ENCODE data around the gene GRB10.

DNA sequence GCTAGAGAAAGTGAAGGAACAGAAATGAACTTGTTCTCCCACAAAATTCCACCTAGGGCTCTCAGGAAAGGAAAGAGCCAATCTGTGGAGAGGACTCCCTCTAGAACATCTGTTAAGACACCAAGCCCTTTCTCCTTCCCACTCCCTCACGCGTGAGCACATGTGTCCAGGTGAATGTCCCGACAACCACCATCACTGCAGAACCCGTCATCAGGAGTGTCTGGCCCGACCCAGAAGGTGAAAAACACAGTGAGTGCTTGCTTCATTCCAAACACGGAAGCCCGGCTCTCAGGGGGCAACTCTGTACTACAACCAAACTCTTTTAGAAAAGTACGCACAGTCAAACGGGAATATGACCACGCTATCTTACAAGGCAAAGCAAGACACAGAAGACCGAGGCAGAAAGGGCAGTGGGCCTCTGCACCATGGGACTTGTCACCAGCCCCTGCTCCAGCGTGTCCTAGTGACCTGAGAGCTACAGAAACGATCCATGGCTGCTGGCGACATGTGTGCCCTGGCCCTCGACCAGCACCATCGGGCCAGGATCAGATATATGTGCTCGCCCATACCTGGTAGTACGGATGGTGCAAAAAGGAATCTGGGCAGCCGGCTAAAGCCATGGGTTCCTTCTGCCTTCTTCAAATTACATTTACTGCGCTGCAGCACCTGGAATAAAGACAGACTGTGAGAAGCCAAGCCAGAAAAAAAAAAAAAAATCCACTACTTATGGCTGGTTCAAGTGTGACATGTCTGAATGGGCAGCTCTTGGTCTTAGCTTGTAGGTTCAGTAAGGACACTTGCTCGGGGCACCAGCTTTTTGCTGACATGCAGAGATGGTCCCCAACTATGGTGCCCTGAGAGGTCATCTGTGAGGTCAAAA is 50.8 kb downstream of the GRB10 start:
- TF ChIP-seq BACH1 (IDR thresholded peaks at IDR 0.05; ENCODE audit: low read length): no peak
- no peak for TF ChIP-seq TEAD4 (IDR thresholded peaks at IDR 0.05; ENCODE audit: low read depth, low read length)
- TF ChIP-seq, protein P1, sequence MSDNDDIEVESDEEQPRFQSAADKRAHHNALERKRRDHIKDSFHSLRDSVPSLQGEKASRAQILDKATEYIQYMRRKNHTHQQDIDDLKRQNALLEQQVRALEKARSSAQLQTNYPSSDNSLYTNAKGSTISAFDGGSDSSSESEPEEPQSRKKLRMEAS (IDR thresholded peaks at IDR 0.05): no peak
- no peak for TF ChIP-seq MAFK (IDR thresholded peaks at IDR 0.05; ENCODE audit: low read depth, low read length)
- no peak for TF ChIP-seq KDM1A (IDR thresholded peaks at IDR 0.05; ENCODE audit: borderline replicate concordance, low read length)
- no peak for TF ChIP-seq JUND (IDR thresholded peaks at IDR 0.05; ENCODE audit: low read length)
- TF ChIP-seq, protein P2, sequence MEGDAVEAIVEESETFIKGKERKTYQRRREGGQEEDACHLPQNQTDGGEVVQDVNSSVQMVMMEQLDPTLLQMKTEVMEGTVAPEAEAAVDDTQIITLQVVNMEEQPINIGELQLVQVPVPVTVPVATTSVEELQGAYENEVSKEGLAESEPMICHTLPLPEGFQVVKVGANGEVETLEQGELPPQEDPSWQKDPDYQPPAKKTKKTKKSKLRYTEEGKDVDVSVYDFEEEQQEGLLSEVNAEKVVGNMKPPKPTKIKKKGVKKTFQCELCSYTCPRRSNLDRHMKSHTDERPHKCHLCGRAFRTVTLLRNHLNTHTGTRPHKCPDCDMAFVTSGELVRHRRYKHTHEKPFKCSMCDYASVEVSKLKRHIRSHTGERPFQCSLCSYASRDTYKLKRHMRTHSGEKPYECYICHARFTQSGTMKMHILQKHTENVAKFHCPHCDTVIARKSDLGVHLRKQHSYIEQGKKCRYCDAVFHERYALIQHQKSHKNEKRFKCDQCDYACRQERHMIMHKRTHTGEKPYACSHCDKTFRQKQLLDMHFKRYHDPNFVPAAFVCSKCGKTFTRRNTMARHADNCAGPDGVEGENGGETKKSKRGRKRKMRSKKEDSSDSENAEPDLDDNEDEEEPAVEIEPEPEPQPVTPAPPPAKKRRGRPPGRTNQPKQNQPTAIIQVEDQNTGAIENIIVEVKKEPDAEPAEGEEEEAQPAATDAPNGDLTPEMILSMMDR (IDR thresholded peaks at IDR 0.05; ENCODE audit: control extremely low read depth in 1 of 3, insufficient read depth in 1 of 3, low read depth in 1 of 3, low read length in 3 of 3): no peak
- no peak for TF ChIP-seq BCL11A (IDR thresholded peaks at IDR 0.05; ENCODE audit: low read depth in 2 of 2, low read length in 2 of 2)
- TF ChIP-seq RAD21 (IDR thresholded peaks at IDR 0.05 in 1 of 2, conservative IDR thresholded peaks at IDR 0.05 in 1 of 2; ENCODE audit: low read depth in 2 of 2, low read length in 2 of 2): no peak
- no peak for TF ChIP-seq POLR2A (IDR thresholded peaks at IDR 0.05; ENCODE audit: control extremely low read depth in 1 of 2, low read depth in 2 of 2, low read length in 2 of 2)
- no peak for TF ChIP-seq ATF2 (IDR thresholded peaks at IDR 0.05; ENCODE audit: low read length)

Measured in H1 (cell line).